ENCODE results near the gene IVNS1ABP. TPM values are rescaled to one million over a fixed set of nuclear protein-coding genes. Genes with fewer than 3 reads are reported as not detected.
"Not testable (repeated sequence)": the region's sequence is repeated elsewhere in the genome, so short reads cannot be mapped to it uniquely, and the experiment has no call there.

IVNS1ABP gene
- total RNA-seq = 100 to 1,000 TPM in 1 of 2 donors, 10 to 100 TPM in 1; 87.2 to 141 TPM

DNA sequence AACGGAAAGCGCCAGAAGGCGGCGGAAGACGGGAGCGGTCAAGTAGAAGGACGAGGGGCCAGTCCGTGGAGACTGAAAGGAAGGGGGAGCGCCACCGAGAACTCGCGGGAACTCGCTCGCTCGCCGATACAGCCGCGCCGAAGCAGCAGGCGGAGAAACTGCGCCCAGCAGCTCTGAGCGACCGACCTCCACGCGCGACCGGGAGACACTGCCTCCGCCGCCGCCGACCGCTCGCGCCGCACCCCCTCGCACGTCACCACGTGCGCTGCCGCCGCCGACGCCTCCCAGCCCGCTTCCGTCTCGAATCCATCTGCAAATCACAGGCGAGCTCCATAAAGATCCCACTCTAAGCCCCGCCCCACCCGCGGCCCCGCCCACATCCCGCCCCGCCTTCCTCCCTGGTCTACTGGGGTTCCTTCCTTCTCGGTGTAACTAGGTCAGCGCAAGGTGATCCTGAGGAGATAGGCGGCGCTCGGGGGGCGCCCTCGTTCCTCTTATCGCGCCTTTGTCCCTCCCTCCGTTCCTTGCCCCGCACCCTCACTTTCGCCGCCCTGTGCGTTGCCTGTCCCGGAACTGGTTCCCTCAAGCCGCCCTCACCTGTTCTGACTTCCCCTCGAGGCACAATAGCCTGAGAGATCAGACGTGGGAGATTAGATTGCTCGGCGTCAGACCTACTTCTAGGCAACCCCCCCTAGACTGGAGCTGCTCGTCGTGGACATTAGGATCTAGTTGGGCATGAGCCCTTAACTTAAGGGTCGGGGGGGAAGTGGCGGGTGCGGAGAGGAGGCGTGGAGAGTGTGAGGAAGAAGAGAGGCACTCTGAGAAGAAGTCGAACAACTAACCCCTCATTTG, at the start of gene IVNS1ABP:
Gene IVNS1ABP, minus strand, starts transcription at position 210 of the 852 bp plus-strand sequence. CDS start 7,750 bp downstream, outside the sequence.
- no peaks in the 10 kb centered on the region for H3K27me3 ChIP-seq
- peak within 1 kb of the TSS; percentile 99 to 100 for H3K9ac ChIP-seq (ENCODE audit: low read depth in 2 of 2, low read length in 2 of 2)
- TF ChIP-seq, protein P1, sequence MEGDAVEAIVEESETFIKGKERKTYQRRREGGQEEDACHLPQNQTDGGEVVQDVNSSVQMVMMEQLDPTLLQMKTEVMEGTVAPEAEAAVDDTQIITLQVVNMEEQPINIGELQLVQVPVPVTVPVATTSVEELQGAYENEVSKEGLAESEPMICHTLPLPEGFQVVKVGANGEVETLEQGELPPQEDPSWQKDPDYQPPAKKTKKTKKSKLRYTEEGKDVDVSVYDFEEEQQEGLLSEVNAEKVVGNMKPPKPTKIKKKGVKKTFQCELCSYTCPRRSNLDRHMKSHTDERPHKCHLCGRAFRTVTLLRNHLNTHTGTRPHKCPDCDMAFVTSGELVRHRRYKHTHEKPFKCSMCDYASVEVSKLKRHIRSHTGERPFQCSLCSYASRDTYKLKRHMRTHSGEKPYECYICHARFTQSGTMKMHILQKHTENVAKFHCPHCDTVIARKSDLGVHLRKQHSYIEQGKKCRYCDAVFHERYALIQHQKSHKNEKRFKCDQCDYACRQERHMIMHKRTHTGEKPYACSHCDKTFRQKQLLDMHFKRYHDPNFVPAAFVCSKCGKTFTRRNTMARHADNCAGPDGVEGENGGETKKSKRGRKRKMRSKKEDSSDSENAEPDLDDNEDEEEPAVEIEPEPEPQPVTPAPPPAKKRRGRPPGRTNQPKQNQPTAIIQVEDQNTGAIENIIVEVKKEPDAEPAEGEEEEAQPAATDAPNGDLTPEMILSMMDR (IDR thresholded peaks at IDR 0.05) = peak; percentile 10
- peak within 1 kb of the TSS; percentile 68 for H3K4me3 ChIP-seq
- peak; percentile 98 for DNase-seq
- H3K4me1 ChIP-seq = peaks cover 12% of the 10 kb centered on the region
- intact Hi-C loops (cut with DNase I) = loop anchor here (10.0 kb wide), 1 partner anchor 358 kb away; no protein-coding TSS in a partner anchor
- no peaks in the 10 kb centered on the region for H3K9me3 ChIP-seq
- peak within 1 kb of the TSS; percentile 95 for H3K27ac ChIP-seq
- H3K36me3 ChIP-seq = no peaks in the 10 kb centered on the region

DNA sequence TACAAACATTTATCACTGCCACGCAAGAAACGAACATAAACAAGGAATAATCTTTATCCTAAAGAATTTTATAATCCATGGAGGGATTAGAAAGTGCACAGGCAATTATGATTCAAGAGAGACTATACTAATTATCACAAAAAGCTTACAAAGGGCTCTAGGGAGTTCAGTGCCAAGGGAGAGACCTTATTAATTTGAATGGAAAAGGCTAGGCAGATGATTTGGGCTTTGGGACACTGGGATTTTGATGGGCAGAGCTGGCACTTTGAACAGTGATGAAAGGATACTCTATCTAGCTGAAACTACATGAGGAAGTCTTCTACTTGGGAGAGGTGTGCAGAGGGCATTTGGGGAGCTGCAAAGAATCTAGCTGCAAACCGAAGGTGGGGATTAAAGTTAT, 48.9 kb upstream of the IVNS1ABP start:
- H3K9ac ChIP-seq (ENCODE audit: low read depth in 2 of 2, low read length in 2 of 2) = peak overlapping the region in 1 of 2 donors; percentile 28
- no peaks in the 10 kb centered on the region for H3K4me1 ChIP-seq
- H3K27ac ChIP-seq = peak overlapping the region; percentile 2
- H3K4me3 ChIP-seq = no peak overlapping the region
- intact Hi-C loops (cut with DNase I) = no loop called here
- DNase-seq = no peak
- no peaks in the 10 kb centered on the region for H3K36me3 ChIP-seq
- H3K27me3 ChIP-seq = no peaks in the 10 kb centered on the region
- TF ChIP-seq, protein P1 (IDR thresholded peaks at IDR 0.05) = no peak
- no peaks in the 10 kb centered on the region for H3K9me3 ChIP-seq

DNA sequence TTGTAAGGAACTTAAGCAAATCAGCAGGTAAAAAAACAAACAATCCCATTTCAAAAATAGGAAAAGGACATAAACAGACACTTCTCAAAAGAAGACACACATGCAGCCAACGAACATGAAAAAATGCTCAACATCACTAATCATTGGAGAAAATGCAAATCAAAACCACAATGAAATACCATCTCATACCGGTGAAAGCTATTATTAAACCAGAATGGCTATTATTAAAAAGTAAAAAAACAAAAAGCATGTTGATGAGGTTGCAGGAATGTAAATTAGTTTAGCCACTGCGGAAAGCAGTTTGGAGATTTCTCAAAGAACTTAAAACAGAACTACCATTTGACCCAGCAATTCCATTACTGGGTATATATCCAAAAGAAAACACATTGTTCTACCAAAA, 47.5 kb upstream of the IVNS1ABP start:
- H3K4me1 ChIP-seq; H3K27ac ChIP-seq; H3K9ac ChIP-seq (ENCODE audit: low read depth in 2 of 2, low read length in 2 of 2); H3K27me3 ChIP-seq; DNase-seq; intact Hi-C loops (cut with DNase I); H3K4me3 ChIP-seq; H3K9me3 ChIP-seq; H3K36me3 ChIP-seq: not testable (repeated sequence)

DNA sequence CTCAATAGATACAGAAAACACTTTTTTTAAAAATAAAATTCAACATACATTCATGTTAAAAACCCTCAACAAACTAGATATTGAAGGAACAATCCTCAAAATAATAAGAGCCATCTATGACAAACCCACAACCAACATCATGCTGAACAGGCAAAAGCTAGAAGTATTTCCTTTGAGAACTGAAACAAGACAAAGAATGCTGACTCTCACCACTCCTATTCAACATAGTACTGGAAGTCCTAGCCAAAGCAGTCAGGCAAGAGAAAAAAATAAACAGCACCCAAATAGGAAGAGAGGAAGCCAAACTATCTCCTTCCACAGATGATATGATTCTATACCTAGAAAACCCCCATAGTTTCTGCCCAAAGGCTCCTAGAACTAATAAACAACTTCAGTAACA, 46.2 kb upstream of the IVNS1ABP start:
- H3K27ac ChIP-seq = no peak overlapping the region
- H3K4me3 ChIP-seq = no peak overlapping the region
- no peaks in the 10 kb centered on the region for H3K4me1 ChIP-seq
- no peak overlapping the region for H3K9ac ChIP-seq (ENCODE audit: low read depth in 2 of 2, low read length in 2 of 2)
- H3K9me3 ChIP-seq = no peaks in the 10 kb centered on the region
- H3K36me3 ChIP-seq = no peaks in the 10 kb centered on the region
- no peak for DNase-seq
- intact Hi-C loops (cut with DNase I) = no loop called here
- no peaks in the 10 kb centered on the region for H3K27me3 ChIP-seq
- TF ChIP-seq, protein P1 (IDR thresholded peaks at IDR 0.05) = no peak

DNA sequence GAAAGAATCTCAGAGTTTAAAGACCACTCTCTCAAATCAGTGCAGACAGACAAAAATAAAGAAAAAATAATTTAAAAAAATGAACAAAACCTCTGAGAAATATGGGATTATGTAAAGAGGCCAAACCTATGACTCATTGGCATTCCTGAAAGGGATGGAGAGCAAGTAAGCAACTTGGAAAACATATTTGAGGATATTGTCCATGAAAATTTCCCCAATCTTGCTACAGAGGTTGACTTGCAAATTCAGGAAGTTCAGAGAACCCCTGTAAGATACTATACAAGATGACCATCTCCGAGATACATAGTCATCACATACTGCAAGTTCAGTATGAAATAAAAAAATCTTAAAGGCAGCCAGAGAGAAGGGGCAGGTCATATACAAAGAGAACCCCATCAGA, 43.7 kb upstream of the IVNS1ABP start:
- no peak for DNase-seq
- Histone ChIP-seq H3K9ac (ENCODE audit: low read depth in 2 of 2, low read length in 2 of 2) (no peak overlapping the region), H3K4me1 (no peaks in the 10 kb centered on the region), H3K4me3 (no peak overlapping the region), H3K9me3 (no peaks in the 10 kb centered on the region), H3K27ac (no peak overlapping the region), H3K36me3 (no peaks in the 10 kb centered on the region), H3K27me3 (no peaks in the 10 kb centered on the region)
- TF ChIP-seq, protein P1 (IDR thresholded peaks at IDR 0.05) = no peak
- intact Hi-C loops (cut with DNase I) = no loop called here

DNA sequence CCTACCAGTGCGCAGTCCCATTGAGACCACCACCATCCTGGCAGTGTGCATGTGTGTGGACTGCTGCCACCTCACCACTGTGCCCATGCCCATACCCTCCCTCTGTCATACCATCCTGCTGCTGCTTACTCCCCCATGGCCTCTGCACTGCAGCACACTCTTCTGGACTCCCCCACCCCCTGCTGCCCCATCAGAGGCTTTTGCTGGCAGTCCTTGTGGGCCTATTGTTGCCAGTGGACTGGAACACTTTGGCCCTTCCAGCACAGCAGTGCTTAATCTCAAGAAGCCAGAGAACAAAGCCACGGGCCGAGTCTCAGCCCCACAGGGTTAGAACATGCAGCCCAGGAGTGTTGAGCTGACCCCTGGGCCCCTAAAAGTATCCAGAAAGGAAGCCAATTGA, 41.9 kb upstream of the IVNS1ABP start:
- TF ChIP-seq, protein P1 (IDR thresholded peaks at IDR 0.05) = no peak
- no peaks in the 10 kb centered on the region for H3K27me3 ChIP-seq
- H3K4me3 ChIP-seq = no peak overlapping the region
- H3K9me3 ChIP-seq = no peaks in the 10 kb centered on the region
- DNase-seq = no peak
- H3K27ac ChIP-seq = no peak overlapping the region
- no peaks in the 10 kb centered on the region for H3K4me1 ChIP-seq
- intact Hi-C loops (cut with DNase I) = no loop called here
- no peak overlapping the region for H3K9ac ChIP-seq (ENCODE audit: low read depth in 2 of 2, low read length in 2 of 2)
- H3K36me3 ChIP-seq = no peaks in the 10 kb centered on the region

Measured in colonic mucosa (tissue), 4 donors.